ENCODE data around the gene CCDC157.

CCDC157 gene

DNA sequence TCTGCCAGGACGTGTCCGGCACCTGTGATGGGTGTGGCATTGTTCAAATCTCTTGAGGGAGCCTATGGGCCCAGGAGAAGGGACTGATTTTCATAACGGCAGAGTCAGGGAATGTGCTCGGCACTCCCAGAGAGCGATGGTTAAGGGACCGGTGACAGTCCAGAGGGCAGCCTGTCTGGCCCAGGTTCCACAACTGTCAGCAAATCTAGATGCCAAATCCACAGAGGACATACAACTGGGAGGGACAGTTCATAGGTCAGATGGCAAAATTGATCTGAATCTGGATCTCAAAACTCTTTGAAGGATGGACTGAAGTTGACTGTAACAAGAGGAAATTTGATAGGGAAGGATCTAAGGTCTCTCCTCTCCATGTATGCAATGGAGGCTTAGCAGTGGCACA lies 47.5 kb downstream of the CCDC157 start:
- TF ChIP-seq, protein P1, sequence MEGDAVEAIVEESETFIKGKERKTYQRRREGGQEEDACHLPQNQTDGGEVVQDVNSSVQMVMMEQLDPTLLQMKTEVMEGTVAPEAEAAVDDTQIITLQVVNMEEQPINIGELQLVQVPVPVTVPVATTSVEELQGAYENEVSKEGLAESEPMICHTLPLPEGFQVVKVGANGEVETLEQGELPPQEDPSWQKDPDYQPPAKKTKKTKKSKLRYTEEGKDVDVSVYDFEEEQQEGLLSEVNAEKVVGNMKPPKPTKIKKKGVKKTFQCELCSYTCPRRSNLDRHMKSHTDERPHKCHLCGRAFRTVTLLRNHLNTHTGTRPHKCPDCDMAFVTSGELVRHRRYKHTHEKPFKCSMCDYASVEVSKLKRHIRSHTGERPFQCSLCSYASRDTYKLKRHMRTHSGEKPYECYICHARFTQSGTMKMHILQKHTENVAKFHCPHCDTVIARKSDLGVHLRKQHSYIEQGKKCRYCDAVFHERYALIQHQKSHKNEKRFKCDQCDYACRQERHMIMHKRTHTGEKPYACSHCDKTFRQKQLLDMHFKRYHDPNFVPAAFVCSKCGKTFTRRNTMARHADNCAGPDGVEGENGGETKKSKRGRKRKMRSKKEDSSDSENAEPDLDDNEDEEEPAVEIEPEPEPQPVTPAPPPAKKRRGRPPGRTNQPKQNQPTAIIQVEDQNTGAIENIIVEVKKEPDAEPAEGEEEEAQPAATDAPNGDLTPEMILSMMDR (IDR thresholded peaks at IDR 0.05; ENCODE audit: insufficient read depth, missing control alignments): no peak
- DNase-seq (ENCODE audit: insufficient read length, low spot score) (no peak), FAIRE-seq (no peak)

DNA sequence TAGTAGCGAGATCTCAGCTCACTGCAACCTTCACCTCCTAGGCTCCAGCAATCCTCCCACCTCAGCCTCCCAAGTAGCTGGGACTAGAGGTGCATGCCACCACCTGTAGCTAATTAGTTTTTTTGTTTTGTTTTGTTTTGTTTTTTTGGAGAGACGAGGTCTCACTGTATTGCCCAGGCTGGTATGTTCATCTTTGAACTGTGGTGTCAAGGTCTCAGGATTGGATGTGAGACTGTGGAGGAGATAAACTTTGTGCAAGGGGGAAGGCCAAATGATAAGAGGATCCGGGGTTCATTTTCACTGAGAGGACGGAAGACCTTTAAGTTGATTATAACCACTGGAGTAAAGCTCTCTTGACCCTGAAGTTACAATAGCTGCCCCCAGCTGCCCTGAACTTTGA lies 48.9 kb downstream of the CCDC157 start:
- DNase-seq (ENCODE audit: insufficient read length, low spot score) (no peak), FAIRE-seq (no peak)
- TF ChIP-seq, protein P1 (IDR thresholded peaks at IDR 0.05; ENCODE audit: insufficient read depth, missing control alignments): no peak

DNA sequence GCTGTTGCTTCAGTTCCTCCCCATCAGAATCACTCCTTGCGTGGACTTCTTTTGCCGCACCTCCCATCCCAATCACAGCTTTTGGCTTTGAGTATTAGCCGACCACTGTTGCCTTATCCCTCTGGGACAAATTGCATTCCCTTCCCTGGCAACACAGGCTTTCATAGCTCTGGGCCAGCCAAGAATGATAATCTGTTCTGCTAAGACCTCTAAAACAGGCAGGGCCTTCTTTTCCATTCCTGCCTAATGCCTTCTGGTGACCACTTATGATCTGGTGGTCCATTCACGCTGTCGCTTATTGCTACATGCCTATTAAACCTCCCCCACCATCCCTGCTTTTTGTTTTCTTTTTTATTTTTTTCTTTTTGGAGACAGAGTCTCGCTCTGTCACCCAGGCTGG lies 49.6 kb downstream of the CCDC157 start:
- DNase-seq (ENCODE audit: insufficient read length, low spot score) (no peak), FAIRE-seq (no peak)
- TF ChIP-seq, protein P1 (IDR thresholded peaks at IDR 0.05; ENCODE audit: insufficient read depth, missing control alignments): no peak

DNA sequence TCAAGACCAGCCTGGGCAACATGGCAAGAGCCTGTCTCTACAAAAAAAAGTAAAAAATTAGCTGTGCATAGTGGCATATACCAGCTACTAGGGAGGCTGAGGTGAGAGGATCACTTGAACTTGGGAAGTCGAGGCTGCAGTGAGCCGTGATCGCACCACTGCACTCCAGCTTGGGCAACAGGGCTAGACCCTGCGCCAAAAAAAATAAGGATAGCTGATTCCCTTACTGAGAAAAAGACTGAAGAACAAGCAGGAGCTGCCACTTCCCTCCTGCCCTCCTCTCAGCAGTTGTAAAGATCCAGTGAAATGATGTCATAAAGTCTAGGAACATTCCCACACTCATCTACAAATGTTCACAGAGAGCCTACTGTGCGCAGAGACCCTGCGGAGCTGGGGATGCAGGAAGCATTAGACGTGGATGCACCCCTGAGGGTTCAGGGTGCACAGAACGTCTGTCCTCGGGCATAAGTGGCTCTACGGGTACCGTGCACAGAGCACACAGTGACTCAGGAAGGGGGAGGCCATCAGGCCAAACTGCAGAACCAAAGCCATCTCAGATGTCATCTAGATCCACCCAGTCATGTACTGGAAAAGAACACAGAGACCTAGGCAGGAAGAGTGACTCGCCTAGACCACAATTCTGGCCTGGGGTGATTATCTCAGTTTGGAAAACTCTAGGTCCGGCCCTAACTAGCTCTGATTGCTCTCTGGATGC lies 51.7 kb downstream of the CCDC157 start:
- DNase-seq (ENCODE audit: insufficient read length, low spot score) (no peak), FAIRE-seq (no peak)
- TF ChIP-seq, protein P1 (IDR thresholded peaks at IDR 0.05; ENCODE audit: insufficient read depth, missing control alignments): no peak

DNA sequence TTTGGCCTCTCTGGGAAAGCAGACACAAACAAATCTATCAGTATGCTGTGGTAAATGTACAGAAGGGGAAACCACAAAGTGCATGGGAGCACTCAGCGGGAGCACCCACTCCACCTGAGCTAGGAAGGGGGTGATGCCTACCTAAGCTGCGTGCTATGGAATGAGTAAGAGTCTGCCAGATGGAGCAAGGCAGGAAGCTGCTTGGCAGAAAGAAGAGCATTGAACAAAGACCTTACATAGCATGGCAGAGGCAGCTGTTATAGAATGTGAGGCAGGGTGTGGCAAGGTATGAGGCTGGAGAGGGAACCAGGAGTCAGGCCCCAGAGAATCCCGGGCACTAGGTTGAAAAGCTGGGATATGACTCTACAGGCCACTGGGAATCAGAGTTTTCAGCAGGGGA lies 55.0 kb downstream of the CCDC157 start:
- TF ChIP-seq, protein P1 (IDR thresholded peaks at IDR 0.05; ENCODE audit: insufficient read depth, missing control alignments): no peak
- FAIRE-seq (no peak), DNase-seq (ENCODE audit: insufficient read length, low spot score) (no peak)

DNA sequence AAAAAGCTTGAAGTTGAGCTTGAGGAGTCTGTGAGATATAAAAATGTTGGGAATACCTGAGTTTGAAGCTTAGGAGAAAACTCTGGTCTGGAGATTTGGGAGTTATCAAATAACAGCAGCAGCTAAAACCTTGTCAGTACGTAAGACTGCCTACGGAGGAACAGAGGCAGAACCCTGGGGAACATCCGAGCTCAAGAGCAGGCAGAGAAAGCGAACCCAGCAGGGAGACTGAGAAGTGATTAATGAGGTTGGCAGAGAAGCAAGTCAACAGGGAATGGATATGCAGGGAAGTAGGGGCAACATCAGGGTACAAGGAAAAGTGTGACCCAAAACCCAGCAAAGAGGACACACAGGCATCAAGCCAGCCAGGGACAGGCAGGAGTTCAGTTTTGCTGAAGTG lies 56.2 kb downstream of the CCDC157 start:
- DNase-seq (ENCODE audit: insufficient read length, low spot score) (no peak), FAIRE-seq (no peak)
- TF ChIP-seq, protein P1 (IDR thresholded peaks at IDR 0.05; ENCODE audit: insufficient read depth, missing control alignments): no peak

DNA sequence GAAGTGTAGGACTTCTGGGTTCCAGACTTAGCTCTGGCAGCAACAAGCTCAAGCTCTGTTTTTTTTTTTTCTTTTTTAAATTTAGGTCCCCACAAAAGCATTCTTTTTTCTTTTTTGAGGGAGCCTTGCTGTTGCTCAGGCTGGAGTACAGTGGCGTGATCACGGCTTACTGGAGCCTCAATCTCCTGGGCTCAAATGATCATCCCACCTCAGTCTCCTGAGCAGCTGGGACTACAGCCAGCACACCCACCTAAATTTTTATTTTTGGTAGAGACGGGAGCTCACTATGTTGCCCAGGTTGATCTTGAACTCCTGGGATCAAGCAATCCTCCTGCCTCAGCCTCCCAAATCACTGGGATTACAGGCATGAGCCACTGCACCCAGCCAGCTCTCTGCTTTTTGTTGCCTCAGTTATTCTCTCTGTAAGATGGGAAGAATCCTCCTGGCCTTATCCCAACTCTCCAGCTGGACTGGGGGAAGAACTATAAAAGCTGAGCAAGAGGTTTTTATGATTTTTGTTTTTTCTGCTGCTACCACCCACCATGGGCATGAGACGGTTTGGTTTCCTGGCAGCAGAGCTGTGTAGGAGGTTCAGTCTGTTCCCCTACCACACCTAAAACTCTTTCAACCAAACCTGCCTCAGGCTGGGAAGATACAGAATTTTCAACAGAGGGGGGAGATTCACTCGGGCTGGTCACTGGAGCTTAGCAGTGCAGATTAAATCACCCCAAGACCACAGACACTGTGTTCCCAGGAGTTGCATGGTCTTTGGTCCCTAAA lies 57.1 kb downstream of the CCDC157 start:
- FAIRE-seq (no peak), DNase-seq (ENCODE audit: insufficient read length, low spot score) (no peak)
- TF ChIP-seq, protein P1 (IDR thresholded peaks at IDR 0.05; ENCODE audit: insufficient read depth, missing control alignments): no peak
